ENCODE measurements around the gene KCNMB2. TPM values are rescaled to one million over a fixed set of nuclear protein-coding genes. Genes with fewer than 3 reads are reported as not detected.
A peak's percentile ranks its signal among the peaks of the same experiment; 100 is the strongest.

The KCNMB2 gene
- polyA plus RNA-seq, 1 donor (not counting 4 experiments of a cell fraction or from before 2014, with no cell fraction given) = not detected

GRCh38 chr3:178671791-178672190 is 135.6 kb downstream of the KCNMB2 start:
- Histone ChIP-seq H3K36me3 (ENCODE audit: control insufficient read depth in 2 of 2, extremely low read depth in 1 of 2, insufficient read depth in 2 of 2, low read length in 2 of 2) (no peaks in the 10 kb centered on the region), H3K79me2 (ENCODE audit: control insufficient read depth, insufficient read depth, low read length) (no peaks in the 10 kb centered on the region), H3K4me3 (ENCODE audit: control insufficient read depth in 2 of 3, extremely low read depth in 1 of 3, insufficient read depth in 2 of 3, low read depth in 1 of 3, low read length in 3 of 3) (peak overlapping the region in 1 of 3 experiments; percentile 42), H3K4me2 (ENCODE audit: control insufficient read depth, extremely low read depth, insufficient read depth, low read depth, low read length) (peak overlapping the region; percentile 62), H3K9me1 (ENCODE audit: control insufficient read depth, extremely low read depth, insufficient read depth, low read length) (no peaks in the 10 kb centered on the region), H4K20me1 (ENCODE audit: control insufficient read depth, extremely low read depth, insufficient read depth, low read length) (no peaks in the 10 kb centered on the region), H3K27ac (ENCODE audit: control insufficient read depth, insufficient read depth, low read length) (peak overlapping the region; percentile 74), H3K9me3 (ENCODE audit: control insufficient read depth, low read depth, low read length) (no peaks in the 10 kb centered on the region), H3K9ac (ENCODE audit: control insufficient read depth, extremely low read depth, insufficient read depth, low read length) (peak overlapping the region; percentile 55), H3K4me1 (ENCODE audit: control insufficient read depth, extremely low read depth, insufficient read depth, low read length) (peaks cover 17% of the 10 kb centered on the region), H3K27me3 (ENCODE audit: control insufficient read depth, extremely low read depth, insufficient read depth, low read length) (no peaks in the 10 kb centered on the region), H2AFZ (ENCODE audit: control insufficient read depth, low read length) (peak overlapping the region; percentile 24)
- DNase-seq (ENCODE audit: low read depth, low spot score) = peak; percentile 17
- FAIRE-seq = peak; percentile 93
- no peak for TF ChIP-seq EZH2 (IDR thresholded peaks at IDR 0.05; ENCODE audit: low read length)
- TF ChIP-seq CTCF (optimal IDR thresholded peaks at IDR 0.05 in 1 of 3, IDR thresholded peaks at IDR 0.05 in 1 of 3, conservative IDR thresholded peaks at IDR 0.05 in 1 of 3; ENCODE audit: extremely low read depth in 1 of 3, insufficient read depth in 2 of 3, low read length in 3 of 3) = no peak
- dilution Hi-C loops (cut with MboI; ENCODE audit: extremely low pct_ligation_motif_present, low sequenced_read_pairs) = no loop called here

GRCh38 chr3:178672275-178672674 is 136.0 kb downstream of the KCNMB2 start:
- no peaks in the 10 kb centered on the region for H3K36me3 ChIP-seq (ENCODE audit: control insufficient read depth in 2 of 2, extremely low read depth in 1 of 2, insufficient read depth in 2 of 2, low read length in 2 of 2)
- no peaks in the 10 kb centered on the region for H3K79me2 ChIP-seq (ENCODE audit: control insufficient read depth, insufficient read depth, low read length)
- H3K9me1 ChIP-seq (ENCODE audit: control insufficient read depth, extremely low read depth, insufficient read depth, low read length) = no peaks in the 10 kb centered on the region
- peak overlapping the region; percentile 62 for H3K4me2 ChIP-seq (ENCODE audit: control insufficient read depth, extremely low read depth, insufficient read depth, low read depth, low read length)
- H3K4me3 ChIP-seq (ENCODE audit: control insufficient read depth in 2 of 3, extremely low read depth in 1 of 3, insufficient read depth in 2 of 3, low read depth in 1 of 3, low read length in 3 of 3) = peak overlapping the region in 1 of 3 experiments; percentile 42
- H3K4me1 ChIP-seq (ENCODE audit: control insufficient read depth, extremely low read depth, insufficient read depth, low read length) = peaks cover 17% of the 10 kb centered on the region
- peak overlapping the region; percentile 74 for H3K27ac ChIP-seq (ENCODE audit: control insufficient read depth, insufficient read depth, low read length)
- no peaks in the 10 kb centered on the region for H3K9me3 ChIP-seq (ENCODE audit: control insufficient read depth, low read depth, low read length)
- FAIRE-seq (no peak), DNase-seq (ENCODE audit: low read depth, low spot score) (no peak)
- no peaks in the 10 kb centered on the region for H4K20me1 ChIP-seq (ENCODE audit: control insufficient read depth, extremely low read depth, insufficient read depth, low read length)
- peak overlapping the region; percentile 24 for H2AFZ ChIP-seq (ENCODE audit: control insufficient read depth, low read length)
- peak overlapping the region; percentile 7 for H3K9ac ChIP-seq (ENCODE audit: control insufficient read depth, extremely low read depth, insufficient read depth, low read length)
- no peaks in the 10 kb centered on the region for H3K27me3 ChIP-seq (ENCODE audit: control insufficient read depth, extremely low read depth, insufficient read depth, low read length)
- dilution Hi-C loops (cut with MboI; ENCODE audit: extremely low pct_ligation_motif_present, low sequenced_read_pairs) = no loop called here
- no peak for TF ChIP-seq EZH2 (IDR thresholded peaks at IDR 0.05; ENCODE audit: low read length)
- no peak for TF ChIP-seq CTCF (optimal IDR thresholded peaks at IDR 0.05 in 1 of 3, IDR thresholded peaks at IDR 0.05 in 1 of 3, conservative IDR thresholded peaks at IDR 0.05 in 1 of 3; ENCODE audit: extremely low read depth in 1 of 3, insufficient read depth in 2 of 3, low read length in 3 of 3)

All from keratinocyte (primary cell).